Measurements from ENCODE around the gene RAB31.

The RAB31 gene

DNA sequence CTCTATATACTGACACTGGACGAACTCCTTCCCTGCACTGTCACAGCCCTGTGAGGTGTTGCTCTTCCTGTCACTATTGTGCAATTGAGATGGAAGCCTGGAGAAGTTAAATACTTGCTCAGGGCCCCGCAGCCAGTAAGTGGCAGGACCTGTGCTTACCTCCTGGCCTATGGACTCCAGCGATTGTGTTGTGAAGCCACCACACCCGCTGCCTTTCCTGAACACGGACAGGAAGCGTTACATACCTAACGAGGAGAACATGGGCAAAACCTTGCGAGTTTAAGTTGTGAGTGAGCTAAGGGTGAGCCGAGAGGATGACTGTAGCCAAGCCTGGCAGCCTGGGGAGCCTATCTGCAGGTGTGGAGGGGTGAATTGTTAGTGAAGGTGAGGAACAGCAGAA, 26.1 kb downstream of the RAB31 start:
- H3K27me3 ChIP-seq (ENCODE audit: insufficient read depth, low read depth, severe bottlenecking) = no peaks in the 10 kb centered on the region
- H3K27ac ChIP-seq = no peak overlapping the region
- no peaks in the 10 kb centered on the region for H3K9me3 ChIP-seq (ENCODE audit: severe bottlenecking)
- TF ChIP-seq, protein P1, sequence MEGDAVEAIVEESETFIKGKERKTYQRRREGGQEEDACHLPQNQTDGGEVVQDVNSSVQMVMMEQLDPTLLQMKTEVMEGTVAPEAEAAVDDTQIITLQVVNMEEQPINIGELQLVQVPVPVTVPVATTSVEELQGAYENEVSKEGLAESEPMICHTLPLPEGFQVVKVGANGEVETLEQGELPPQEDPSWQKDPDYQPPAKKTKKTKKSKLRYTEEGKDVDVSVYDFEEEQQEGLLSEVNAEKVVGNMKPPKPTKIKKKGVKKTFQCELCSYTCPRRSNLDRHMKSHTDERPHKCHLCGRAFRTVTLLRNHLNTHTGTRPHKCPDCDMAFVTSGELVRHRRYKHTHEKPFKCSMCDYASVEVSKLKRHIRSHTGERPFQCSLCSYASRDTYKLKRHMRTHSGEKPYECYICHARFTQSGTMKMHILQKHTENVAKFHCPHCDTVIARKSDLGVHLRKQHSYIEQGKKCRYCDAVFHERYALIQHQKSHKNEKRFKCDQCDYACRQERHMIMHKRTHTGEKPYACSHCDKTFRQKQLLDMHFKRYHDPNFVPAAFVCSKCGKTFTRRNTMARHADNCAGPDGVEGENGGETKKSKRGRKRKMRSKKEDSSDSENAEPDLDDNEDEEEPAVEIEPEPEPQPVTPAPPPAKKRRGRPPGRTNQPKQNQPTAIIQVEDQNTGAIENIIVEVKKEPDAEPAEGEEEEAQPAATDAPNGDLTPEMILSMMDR (IDR thresholded peaks at IDR 0.05; ENCODE audit: low read depth, low read length) = no peak
- no peak overlapping the region for H3K4me3 ChIP-seq (ENCODE audit: low read depth, low read length)
- H3K36me3 ChIP-seq = no peaks in the 10 kb centered on the region
- no peak for DNase-seq

DNA sequence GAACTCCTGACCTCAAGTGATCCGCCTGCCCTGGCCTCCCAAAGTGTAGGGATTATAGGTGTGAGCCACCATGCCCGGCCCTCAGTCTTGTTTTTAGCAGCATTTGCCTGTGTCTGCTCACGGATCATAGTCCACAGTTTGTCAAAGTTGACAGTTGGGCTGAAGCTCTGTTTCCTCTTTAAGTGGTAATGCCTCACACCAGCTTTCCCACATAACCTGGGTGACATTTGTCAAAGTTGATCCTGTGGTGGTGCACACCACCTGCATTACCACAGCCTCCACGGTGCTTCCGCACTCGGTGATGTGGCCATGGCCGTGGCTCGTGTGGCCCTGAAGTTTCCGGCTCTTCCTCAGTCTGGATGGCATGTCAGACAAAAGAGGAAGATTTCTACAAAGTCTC, 27.1 kb downstream of the RAB31 start:
- TF ChIP-seq, protein P1 (IDR thresholded peaks at IDR 0.05; ENCODE audit: low read depth, low read length) = no peak
- Histone ChIP-seq H3K36me3 (no peaks in the 10 kb centered on the region), H3K9me3 (ENCODE audit: severe bottlenecking) (no peaks in the 10 kb centered on the region), H3K4me3 (ENCODE audit: low read depth, low read length) (no peak overlapping the region), H3K27ac (no peak overlapping the region), H3K27me3 (ENCODE audit: insufficient read depth, low read depth, severe bottlenecking) (no peaks in the 10 kb centered on the region)
- DNase-seq = no peak

DNA sequence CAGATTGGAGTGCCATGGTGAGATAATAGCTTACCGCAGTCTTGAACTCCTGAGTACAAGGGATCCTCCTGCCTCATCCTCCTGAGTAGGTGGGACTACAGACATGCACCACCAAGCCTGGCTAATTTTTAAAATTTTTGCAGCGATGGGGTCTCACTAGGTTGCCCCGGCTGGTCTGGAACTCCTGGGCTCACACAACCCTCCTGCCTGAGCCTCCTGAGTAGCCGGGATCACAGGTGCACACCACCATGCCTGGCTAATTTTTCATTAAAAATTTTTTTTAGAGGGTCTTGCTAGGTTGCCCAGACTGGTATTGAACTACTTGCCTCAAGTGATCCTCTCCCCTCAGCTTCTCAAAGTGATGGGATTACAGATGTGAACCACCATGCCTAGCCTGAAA, 27.8 kb downstream of the RAB31 start:
- no peak for DNase-seq
- TF ChIP-seq, protein P1 (IDR thresholded peaks at IDR 0.05; ENCODE audit: low read depth, low read length) = no peak
- H3K4me3 ChIP-seq (ENCODE audit: low read depth, low read length) = no peak overlapping the region
- no peaks in the 10 kb centered on the region for H3K27me3 ChIP-seq (ENCODE audit: insufficient read depth, low read depth, severe bottlenecking)
- H3K27ac ChIP-seq = no peak overlapping the region
- H3K36me3 ChIP-seq = no peaks in the 10 kb centered on the region
- H3K9me3 ChIP-seq (ENCODE audit: severe bottlenecking) = no peaks in the 10 kb centered on the region

DNA sequence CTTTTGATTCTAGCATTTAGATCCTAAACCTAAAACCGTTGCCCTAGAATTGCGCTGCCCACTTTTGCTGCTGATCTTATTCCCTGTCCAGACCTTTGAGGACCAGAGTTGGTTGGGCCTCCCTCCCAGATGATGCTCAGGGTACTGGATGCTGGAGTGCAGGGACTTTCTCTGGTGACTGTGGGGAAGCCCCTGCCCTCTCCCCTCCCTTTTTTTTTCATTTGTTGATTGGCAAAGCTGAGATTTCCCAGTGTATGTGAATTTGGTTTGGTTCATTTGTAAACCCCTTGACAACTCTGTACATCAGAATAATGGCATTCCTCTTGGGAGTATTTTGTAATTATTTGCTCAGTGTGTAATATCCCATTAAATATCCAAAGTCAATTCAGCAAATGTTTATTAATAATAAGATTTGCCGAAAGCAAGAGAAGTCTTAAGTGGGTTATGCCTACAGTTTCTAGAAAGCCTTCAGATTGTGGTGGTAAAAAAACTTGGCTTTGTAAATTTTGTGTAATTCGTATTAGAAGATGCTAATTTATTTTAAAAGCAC, 28.3 kb downstream of the RAB31 start:
- Histone ChIP-seq H3K4me3 (ENCODE audit: low read depth, low read length) (no peak overlapping the region), H3K36me3 (no peaks in the 10 kb centered on the region), H3K27me3 (ENCODE audit: insufficient read depth, low read depth, severe bottlenecking) (no peaks in the 10 kb centered on the region), H3K9me3 (ENCODE audit: severe bottlenecking) (no peaks in the 10 kb centered on the region), H3K27ac (no peak overlapping the region)
- DNase-seq = no peak
- TF ChIP-seq, protein P1 (IDR thresholded peaks at IDR 0.05; ENCODE audit: low read depth, low read length) = no peak

DNA sequence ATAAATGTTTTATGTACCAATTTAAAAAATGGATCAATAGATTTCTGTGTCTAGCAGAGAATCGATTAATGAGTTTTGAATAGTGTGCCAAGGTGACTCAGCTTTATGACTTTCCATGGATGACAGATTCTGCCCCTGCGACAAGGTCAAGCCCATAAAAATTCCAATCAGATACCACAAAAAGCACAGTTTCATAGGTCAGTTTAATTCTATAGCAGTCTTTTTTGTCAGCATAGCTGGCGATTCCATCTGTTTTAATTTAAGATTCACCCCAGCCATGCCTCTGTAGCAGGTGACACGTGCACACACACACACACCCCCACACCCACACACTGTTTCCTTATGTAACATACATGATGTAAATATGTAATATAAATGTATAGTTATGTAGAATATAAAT, 28.9 kb downstream of the RAB31 start:
- TF ChIP-seq, protein P1 (IDR thresholded peaks at IDR 0.05; ENCODE audit: low read depth, low read length) = no peak
- Histone ChIP-seq H3K4me3 (ENCODE audit: low read depth, low read length) (no peak overlapping the region), H3K36me3 (no peaks in the 10 kb centered on the region), H3K27me3 (ENCODE audit: insufficient read depth, low read depth, severe bottlenecking) (no peaks in the 10 kb centered on the region), H3K9me3 (ENCODE audit: severe bottlenecking) (no peaks in the 10 kb centered on the region), H3K27ac (no peak overlapping the region)
- DNase-seq = no peak

DNA sequence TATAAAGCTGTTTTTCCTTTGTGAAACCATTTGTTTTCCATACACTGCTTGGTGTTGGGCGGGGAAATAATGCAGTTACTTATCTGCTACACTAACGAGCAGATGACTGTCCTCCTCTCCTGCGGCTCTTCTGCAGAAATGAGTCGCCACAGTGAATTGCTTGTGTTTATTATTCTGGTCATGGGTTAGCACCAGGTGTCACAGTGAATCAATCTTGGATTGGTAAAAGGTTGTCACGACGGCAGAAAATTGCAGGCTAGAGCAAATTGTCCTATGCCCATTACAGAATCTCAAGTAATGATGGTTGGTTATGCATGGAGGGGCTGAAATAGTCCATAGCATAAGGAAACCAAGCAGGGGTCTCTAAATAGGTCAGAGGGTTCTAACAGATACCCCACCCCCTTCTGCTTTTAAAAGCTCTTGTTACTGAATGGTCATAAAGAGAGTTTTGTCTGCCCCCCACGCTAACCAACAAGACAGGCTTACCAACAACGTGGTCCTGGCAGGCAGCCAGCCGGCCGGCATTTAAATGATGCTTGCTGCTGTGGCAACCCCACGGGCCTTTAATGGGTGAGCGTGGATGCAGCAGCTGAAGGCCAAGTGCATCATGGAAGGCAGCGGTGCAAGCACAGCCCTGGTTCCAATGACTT, 29.5 kb downstream of the RAB31 start:
- H3K9me3 ChIP-seq (ENCODE audit: severe bottlenecking) = no peaks in the 10 kb centered on the region
- no peak for DNase-seq
- no peak overlapping the region for H3K4me3 ChIP-seq (ENCODE audit: low read depth, low read length)
- H3K27ac ChIP-seq = no peak overlapping the region
- no peaks in the 10 kb centered on the region for H3K27me3 ChIP-seq (ENCODE audit: insufficient read depth, low read depth, severe bottlenecking)
- no peaks in the 10 kb centered on the region for H3K36me3 ChIP-seq
- TF ChIP-seq, protein P1 (IDR thresholded peaks at IDR 0.05; ENCODE audit: low read depth, low read length) = no peak

All from WERI-Rb-1 (cell line).